HUES6 (cell line): ENCODE results near the gene AHI1.

Source experiments
- H3K27ac ChIP-seq: 2 replicates; pipeline ENCODE4 v1.7.0; 2013; ENCODE audit warnings: low read depth, mild to moderate bottlenecking, low read length, inconsistent platforms
- H3K27me3 ChIP-seq: 2 replicates; pipeline ENCODE4 v1.6.1; 2013; ENCODE audit warnings: low read length; ENCODE audit not compliant: control insufficient read depth, insufficient read depth
- H3K36me3 ChIP-seq: 2 replicates; pipeline ENCODE4 v1.6.1; 2013; ENCODE audit warnings: low read length; ENCODE audit not compliant: control insufficient read depth, insufficient read depth
- H3K4me1 ChIP-seq: 2 replicates; pipeline ENCODE4 v1.6.1; 2013; ENCODE audit warnings: low read length; ENCODE audit not compliant: control insufficient read depth, insufficient read depth
- H3K4me3 ChIP-seq: 2 replicates; pipeline ENCODE4 v1.5.1; 2013; ENCODE audit warnings: low read depth, low read length
- H3K9ac ChIP-seq: one replicate; pipeline ENCODE4 v1.6.1; 2013; ENCODE audit warnings: mild to moderate bottlenecking, low read length
- H3K9me3 ChIP-seq: 2 replicates; pipeline ENCODE4 v1.6.1; 2013; ENCODE audit warnings: low read depth, low read length; ENCODE audit not compliant: control insufficient read depth, insufficient read depth

Gene AHI1

GRCh38 chr6:135328136-135328535 is 169.4 kb downstream of the AHI1 start:
- no peaks in the 10 kb centered on the region for H3K36me3 ChIP-seq
- H3K4me1 ChIP-seq = peaks cover 1% of the 10 kb centered on the region
- no peaks in the 10 kb centered on the region for H3K27me3 ChIP-seq
- H3K9ac ChIP-seq = no peak overlapping the region
- no peaks in the 10 kb centered on the region for H3K9me3 ChIP-seq
- no peak overlapping the region for H3K4me3 ChIP-seq
- H3K27ac ChIP-seq = no peak overlapping the region

GRCh38 chr6:135325624-135326424 is 171.7 kb downstream of the AHI1 start:
- H3K9ac ChIP-seq = no peak overlapping the region
- H3K27me3 ChIP-seq = no peaks in the 10 kb centered on the region
- H3K27ac ChIP-seq = no peak overlapping the region
- no peaks in the 10 kb centered on the region for H3K9me3 ChIP-seq
- H3K36me3 ChIP-seq = no peaks in the 10 kb centered on the region
- H3K4me3 ChIP-seq = no peak overlapping the region
- peaks cover 7% of the 10 kb centered on the region for H3K4me1 ChIP-seq

- peaks cover 7% of the 10 kb centered on the region for H3K4me1 ChIP-seq
- H3K9me3 ChIP-seq = no peaks in the 10 kb centered on the region
- H3K27ac ChIP-seq = no peak overlapping the region
Measured at GRCh38 chr6:135324531-135324930, 173.0 kb downstream of the AHI1 start.

GRCh38 chr6:135323979-135324378 is 173.6 kb downstream of the AHI1 start:
- H3K9ac ChIP-seq = no peak overlapping the region
- H3K4me1 ChIP-seq = peaks cover 7% of the 10 kb centered on the region

More at GRCh38 chr6:135324531-135324930, 173.0 kb downstream of the AHI1 start:
- Histone ChIP-seq H3K4me3 (no peak overlapping the region), H3K36me3 (no peaks in the 10 kb centered on the region), H3K9ac (no peak overlapping the region), H3K27me3 (no peaks in the 10 kb centered on the region)

GRCh38 chr6:135323202-135323668 is 174.3 kb downstream of the AHI1 start:
- no peak overlapping the region for H3K4me3 ChIP-seq
- H3K36me3 ChIP-seq = no peaks in the 10 kb centered on the region
- H3K27ac ChIP-seq = no peak overlapping the region
- H3K9ac ChIP-seq = no peak overlapping the region
- no peaks in the 10 kb centered on the region for H3K9me3 ChIP-seq
- H3K4me1 ChIP-seq = peaks cover 7% of the 10 kb centered on the region
- H3K27me3 ChIP-seq = no peaks in the 10 kb centered on the region

More at GRCh38 chr6:135323979-135324378, 173.6 kb downstream of the AHI1 start:
- Histone ChIP-seq H3K36me3 (no peaks in the 10 kb centered on the region), H3K27ac (no peak overlapping the region), H3K4me3 (no peak overlapping the region), H3K27me3 (no peaks in the 10 kb centered on the region), H3K9me3 (no peaks in the 10 kb centered on the region)

GRCh38 chr6:135322427-135323201 is 174.9 kb downstream of the AHI1 start:
- H3K4me1 ChIP-seq = peaks cover 7% of the 10 kb centered on the region
- no peaks in the 10 kb centered on the region for H3K36me3 ChIP-seq
- no peaks in the 10 kb centered on the region for H3K27me3 ChIP-seq
- H3K9me3 ChIP-seq = no peaks in the 10 kb centered on the region
- no peak overlapping the region for H3K9ac ChIP-seq
- H3K4me3 ChIP-seq = no peak overlapping the region
- H3K27ac ChIP-seq = no peak overlapping the region

GRCh38 chr6:135320721-135321621 is 176.6 kb downstream of the AHI1 start:
- Histone ChIP-seq H3K27ac (no peak overlapping the region), H3K9me3 (no peaks in the 10 kb centered on the region), H3K4me1 (peaks cover 7% of the 10 kb centered on the region), H3K4me3 (no peak overlapping the region), H3K9ac (no peak overlapping the region), H3K27me3 (no peaks in the 10 kb centered on the region), H3K36me3 (no peaks in the 10 kb centered on the region)

GRCh38 chr6:135319819-135320218 is 177.7 kb downstream of the AHI1 start:
- Histone ChIP-seq H3K4me1 (peaks cover 7% of the 10 kb centered on the region), H3K27me3 (no peaks in the 10 kb centered on the region), H3K9me3 (no peaks in the 10 kb centered on the region), H3K9ac (no peak overlapping the region), H3K4me3 (no peak overlapping the region), H3K27ac (no peak overlapping the region), H3K36me3 (no peaks in the 10 kb centered on the region)

GRCh38 chr6:135318738-135319469 is 178.6 kb downstream of the AHI1 start:
- Histone ChIP-seq H3K4me1 (peaks cover 7% of the 10 kb centered on the region), H3K9ac (no peak overlapping the region), H3K27ac (no peak overlapping the region)

GRCh38 chr6:135314543-135314942 is 183.0 kb downstream of the AHI1 start:
- Histone ChIP-seq H3K27me3 (no peaks in the 10 kb centered on the region), H3K36me3 (no peaks in the 10 kb centered on the region), H3K4me3 (no peak overlapping the region), H3K27ac (no peak overlapping the region), H3K4me1 (no peaks in the 10 kb centered on the region; the same call in 1 of the 2 replicates), H3K9me3 (no peaks in the 10 kb centered on the region), H3K9ac (no peak overlapping the region)

More at GRCh38 chr6:135318738-135319469, 178.6 kb downstream of the AHI1 start:
- Histone ChIP-seq H3K27me3 (no peaks in the 10 kb centered on the region), H3K4me3 (no peak overlapping the region), H3K9me3 (no peaks in the 10 kb centered on the region), H3K36me3 (no peaks in the 10 kb centered on the region)
